ENCODE data around the gene JPT1.

GRCh38 chr17:75144816-75145512 lies 9.3 kb downstream of the JPT1 start:
- TF ChIP-seq POLR2A (IDR thresholded peaks at IDR 0.05; ENCODE audit: low read length) = no peak
- TF ChIP-seq GATA1 (IDR thresholded peaks at IDR 0.05; ENCODE audit: low read depth, low read length) = no peak
